ENCODE results near the gene TRMT61A. TPM values are rescaled to one million over a fixed set of nuclear protein-coding genes. Genes with fewer than 3 reads are reported as not detected.
A peak's percentile ranks its signal among the peaks of the same experiment; 100 is the strongest.

Gene TRMT61A
- polyA plus RNA-seq, 3 donors = 6.9 to 19.2 (median 12.0) TPM

- no peak overlapping the region for H3K27ac ChIP-seq (ENCODE audit: low read depth, low read length)
- 92 to 94% (median 93%) methylated on average over 11 of the region's 11 CpGs for WGBS, 3 donors
These were observed 23.8 kb downstream of the TRMT61A start for GRCh38 chr14:103552846-103553210.

- WGBS, 3 donors = 83 to 87% (median 86%) methylated on average over 15 of the region's 15 CpGs
- H3K27ac ChIP-seq (ENCODE audit: low read depth, low read length) = no peak overlapping the region
These were observed 26.8 kb downstream of the TRMT61A start for GRCh38 chr14:103555559-103556337.

GRCh38 chr14:103556946-103557758 lies 28.2 kb downstream of the TRMT61A start:
- 47 to 73% (median 65%) methylated on average over 15 of the region's 15 CpGs for WGBS, 3 donors
- no peak overlapping the region for H3K27ac ChIP-seq (ENCODE audit: low read depth, low read length)

- no peak overlapping the region for H3K27ac ChIP-seq (ENCODE audit: low read depth, low read length)
- 70 to 79% (median 77%) methylated on average over 16 of the region's 16 CpGs for WGBS, 3 donors
These were observed 29.3 kb downstream of the TRMT61A start for GRCh38 chr14:103558071-103558882.

GRCh38 chr14:103559766-103560165 lies 30.8 kb downstream of the TRMT61A start:
- WGBS, 3 donors = 62 to 76% (median 64%) methylated on average over 9 of the region's 9 CpGs
- H3K27ac ChIP-seq (ENCODE audit: low read depth, low read length) = no peak overlapping the region

- 64 to 75% (median 70%) methylated on average over 8 of the region's 8 CpGs for WGBS, 3 donors
These were observed 31.7 kb downstream of the TRMT61A start for GRCh38 chr14:103560691-103561090.

GRCh38 chr14:103561381-103562178 lies 32.6 kb downstream of the TRMT61A start:
- H3K27ac ChIP-seq (ENCODE audit: low read depth, low read length) = peak overlapping the region; percentile 76
- WGBS, 3 donors = 5 to 8% (median 6%) methylated on average over 35 to 36 of the region's 36 CpGs

More at GRCh38 chr14:103560691-103561090, 31.7 kb downstream of the TRMT61A start:
- H3K27ac ChIP-seq (ENCODE audit: low read depth, low read length) = no peak overlapping the region

GRCh38 chr14:103562179-103562428 lies 33.1 kb downstream of the TRMT61A start:
- peak overlapping the region; percentile 76 for H3K27ac ChIP-seq (ENCODE audit: low read depth, low read length)
- 0 to 1% (median 0%) methylated on average over 24 to 25 of the region's 25 CpGs for WGBS, 3 donors

- 0 to 1% (median 0%) methylated on average over 67 to 109 of the region's 109 CpGs for WGBS, 3 donors
- H3K27ac ChIP-seq (ENCODE audit: low read depth, low read length) = peak within 1 kb of the TSS; percentile 76
These were observed 33.6 kb downstream of the TRMT61A start, which contains the start of the genes BAG5 and COA8 for GRCh38 chr14:103562429-103563225. TSS of gene BAG5 (minus strand) at chr14:103562657. CDS start at chr14:103561164, 1,493 bp downstream. TSS of gene COA8 (plus strand) at chr14:103562960. CDS start at chr14:103563002, 42 bp downstream.

- 0 to 1% (median 1%) methylated on average over 22 of the region's 22 CpGs for WGBS, 3 donors
- no peak overlapping the region for H3K27ac ChIP-seq (ENCODE audit: low read depth, low read length)
These were observed 34.2 kb downstream of the TRMT61A start for GRCh38 chr14:103563226-103563620.

GRCh38 chr14:103563844-103564505 lies 35.0 kb downstream of the TRMT61A start:
- WGBS, 3 donors = 40 to 67% (median 64%) methylated on average over 21 of the region's 21 CpGs
- H3K27ac ChIP-seq (ENCODE audit: low read depth, low read length) = no peak overlapping the region

- WGBS, 3 donors = 66 to 81% (median 77%) methylated on average over 8 of the region's 8 CpGs
These were observed 40.0 kb downstream of the TRMT61A start for GRCh38 chr14:103568952-103569351.

GRCh38 chr14:103569408-103569807 lies 40.4 kb downstream of the TRMT61A start:
- no peak overlapping the region for H3K27ac ChIP-seq (ENCODE audit: low read depth, low read length)
- 70 to 78% (median 75%) methylated on average over 11 of the region's 11 CpGs for WGBS, 3 donors

More at GRCh38 chr14:103568952-103569351, 40.0 kb downstream of the TRMT61A start:
- H3K27ac ChIP-seq (ENCODE audit: low read depth, low read length) = no peak overlapping the region

- WGBS, 3 donors = 53 to 69% (median 65%) methylated on average over 6 of the region's 6 CpGs
These were observed 45.1 kb downstream of the TRMT61A start for GRCh38 chr14:103574104-103574503.

GRCh38 chr14:103574707-103575285 lies 45.8 kb downstream of the TRMT61A start:
- no peak overlapping the region for H3K27ac ChIP-seq (ENCODE audit: low read depth, low read length)

More at GRCh38 chr14:103574104-103574503, 45.1 kb downstream of the TRMT61A start:
- no peak overlapping the region for H3K27ac ChIP-seq (ENCODE audit: low read depth, low read length)

GRCh38 chr14:103576371-103577024 lies 47.5 kb downstream of the TRMT61A start:
- WGBS, 3 donors = 27 to 48% (median 33%) methylated on average over 9 of the region's 9 CpGs
- no peak overlapping the region for H3K27ac ChIP-seq (ENCODE audit: low read depth, low read length)

More at GRCh38 chr14:103574707-103575285, 45.8 kb downstream of the TRMT61A start:
- 92 to 95% (median 93%) methylated on average over 18 of the region's 18 CpGs for WGBS, 3 donors
